HCT116 (cell line): ENCODE data around the gene RFX8. TPM values are rescaled to one million over a fixed set of nuclear protein-coding genes. Genes with fewer than 3 reads are reported as not detected.
A peak's percentile ranks its signal among the peaks of the same experiment; 100 is the strongest.

Experiments used
- ATAC-seq: fragments of 200-7000 bp; cut with Tn5 transposase; 2 replicates; pipeline ENCODE4 v1.9.1; 2020; ENCODE audit warnings: mild to moderate bottlenecking, moderate library complexity
- BruUV-seq: library from RNA; stranded (reverse); fragments of 400-500 nt; replicated peaks from 2 replicates; lab custom pipeline; 2021; lab: Mats Ljungman, UMichigan
- CTCF ChIA-PET: fragments of 300-600 bp; sonication (Branson Sonifier 250); formaldehyde crosslinking; loops from one replicate; lab custom pipeline; 2021; ENCODE audit warnings: antibody characterized with exemption; lab: Charles Lee
- POLR2A ChIA-PET: fragments of 300-600, 350-600 bp; sonication (Branson Sonifier 250); formaldehyde crosslinking; loops from one replicate; lab custom pipeline; 2021; ENCODE audit warnings: antibody characterized with exemption; lab: Charles Lee
- RAD21 ChIA-PET, 2 experiments: fragments of 300-600 bp; sonication (Branson Sonifier 250); formaldehyde crosslinking; loops; one replicate each; lab custom pipeline; 2023; ENCODE audit warnings: low total read pairs in 2 of 2; ENCODE audit not compliant: uncharacterized antibody in 2 of 2, unreplicated experiment in 2 of 2, low non-redundant PET in 1 of 2; lab: Charles Lee
- DNase-seq: peaks from one replicate; pipeline ENCODE4 v3.0.0-alpha.2; 2010; ENCODE audit warnings: low read depth, low spot score
- H2AFZ ChIP-seq: fragments of 200-600 bp; shearing (Covaris generic), sonication (generic); 2 replicates; pipeline ENCODE4 v1.6.1; 2017; ENCODE audit warnings: low read depth, mixed run types, mixed read lengths, antibody characterized with exemption, low read length; ENCODE audit not compliant: poor library complexity, severe bottlenecking
- H3K27ac ChIP-seq: 2 replicates; pipeline ENCODE4 v1.5.1; 2012; ENCODE audit warnings: low read depth, low read length
- H3K27me3 ChIP-seq: fragments of 200-600 bp; sonication (generic); 2 replicates; pipeline ENCODE4 v1.6.1; 2016; ENCODE audit warnings: mixed run types, low read length, mixed read lengths; ENCODE audit not compliant: insufficient read depth
- H3K36me3 ChIP-seq, 2 experiments: fragments of 200-500 bp in 1 of 2; fragments of 200-600 bp in 1 of 2; sonication (Bioruptor generic) in 1 of 2; sonication (generic) in 1 of 2; 2 replicates each; pipeline versions ENCODE4 v1.5.1 to v1.6.1; 2014 to 2016; ENCODE audit warnings: low read length in 2 of 2, inconsistent platforms in 1 of 2, mixed read lengths in 1 of 2, mixed run types in 1 of 2; ENCODE audit not compliant: insufficient read depth in 2 of 2, control insufficient read depth in 1 of 2
- H3K4me1 ChIP-seq, 2 experiments: fragments of 200-600 bp in 1 of 2; sonication (generic) in 1 of 2; 2 replicates each; pipeline versions ENCODE4 v1.5.1 to v1.6.1; 2012 to 2017; ENCODE audit warnings: low read length in 2 of 2, inconsistent platforms in 1 of 2, mild to moderate bottlenecking in 1 of 2, mixed read lengths in 1 of 2, mixed run types in 1 of 2, moderate library complexity in 1 of 2; ENCODE audit not compliant: insufficient read depth in 2 of 2, control insufficient read depth in 1 of 2
- H3K4me2 ChIP-seq: fragments of 200-600 bp; sonication (generic); 2 replicates; pipeline ENCODE4 v1.6.1; 2017; ENCODE audit warnings: mixed run types, low read length, mixed read lengths
- H3K4me3 ChIP-seq, 2 experiments: fragments of 200-600 bp in 1 of 2; sonication (generic) in 1 of 2; replicated peaks in 1 of 2; 2 replicates each; pipeline ENCODE4 v1.5.1; 2011 to 2016; ENCODE audit warnings: low read length in 2 of 2, control low read depth in 1 of 2, low read depth in 1 of 2, mild to moderate bottlenecking in 1 of 2, mixed read lengths in 1 of 2, mixed run types in 1 of 2
- H3K79me2 ChIP-seq: fragments of 200-600 bp; sonication (generic); 2 replicates; pipeline ENCODE4 v1.6.1; 2017; ENCODE audit warnings: mild to moderate bottlenecking, mixed run types, low read length, moderate library complexity, mixed read lengths; ENCODE audit not compliant: insufficient read depth
- H3K9ac ChIP-seq: fragments of 200-600 bp; sonication (generic); 2 replicates; pipeline ENCODE4 v1.6.1; 2016; ENCODE audit warnings: low read length, mixed read lengths
- H3K9me2 ChIP-seq: fragments of 200-600 bp; sonication (generic), shearing (Covaris generic); 2 replicates; pipeline ENCODE4 v1.6.1; 2017; ENCODE audit warnings: mixed run types, mild to moderate bottlenecking, moderate library complexity; ENCODE audit not compliant: insufficient read depth
- H3K9me3 ChIP-seq, 2 experiments: fragments of 200-500 bp in 1 of 2; fragments of 200-600 bp in 1 of 2; sonication (Bioruptor generic) in 1 of 2; sonication (generic) in 1 of 2; 2 replicates each; pipeline ENCODE4 v1.6.1; 2014 to 2017; ENCODE audit warnings: low read length in 2 of 2, mixed read lengths in 2 of 2, inconsistent platforms in 1 of 2, low read depth in 1 of 2, mild to moderate bottlenecking in 1 of 2, mixed run types in 1 of 2, moderate library complexity in 1 of 2; ENCODE audit not compliant: control insufficient read depth in 1 of 2, insufficient read depth in 1 of 2
- H4K20me1 ChIP-seq: fragments of 200-600 bp; sonication (generic), shearing (Covaris generic); 2 replicates; pipeline ENCODE4 v1.6.1; 2017; ENCODE audit warnings: mixed run types, mild to moderate bottlenecking, moderate library complexity; ENCODE audit not compliant: insufficient read depth
- CBX3 ChIP-seq: IDR thresholded peaks from 2 replicates; pipeline ENCODE4 v1.6.1; 2012; ENCODE audit warnings: low read depth
- CEBPB ChIP-seq: IDR thresholded peaks from 2 replicates; pipeline ENCODE4 v1.6.1; 2012; ENCODE audit warnings: low read depth
- ELF1 ChIP-seq: IDR thresholded peaks from 2 replicates; pipeline ENCODE4 v1.6.1; 2012; ENCODE audit warnings: low read depth, borderline replicate concordance
- EZH2 ChIP-seq: fragments of 200-600 bp; sonication (generic); IDR thresholded peaks from 2 replicates; pipeline ENCODE4 v1.6.1; 2017; ENCODE audit warnings: antibody characterized with exemption, mixed run types
- FOSL1 ChIP-seq: IDR thresholded peaks from 2 replicates; pipeline ENCODE4 v1.6.1; 2012; ENCODE audit warnings: low read depth
- JUND ChIP-seq: IDR thresholded peaks from 2 replicates; pipeline ENCODE4 v1.6.1; 2012
- MAX ChIP-seq: IDR thresholded peaks from 2 replicates; pipeline ENCODE4 v1.6.1; 2012
- POLR2A ChIP-seq: IDR thresholded peaks from 2 replicates; pipeline ENCODE4 v1.7.0; 2011; ENCODE audit warnings: borderline replicate concordance; ENCODE audit not compliant: insufficient read depth, insufficient read length; ENCODE audit errors: extremely low read depth
- POLR2AphosphoS5 ChIP-seq: IDR thresholded peaks from 2 replicates; pipeline ENCODE4 v1.6.1; 2011; ENCODE audit warnings: mild to moderate bottlenecking, low read depth, low read length, moderate library complexity
- SP1 ChIP-seq: IDR thresholded peaks from 2 replicates; pipeline ENCODE4 v1.6.1; 2012; ENCODE audit warnings: low read depth
- ZFX ChIP-seq: fragments of 450-650 bp; IDR thresholded peaks from 2 replicates; pipeline ENCODE4 v1.6.1; 2017
- intact Hi-C: fragments of 100-400 bp; cut with micrococcal nuclease; formaldehyde crosslinking; loops from 2 replicates; pipeline ENCODE4 v1.10.0; 2022
- total RNA-seq: library from RNA; stranded (reverse); gene quantifications from one replicate; pipeline ENCODE4 v1.2.1, GENCODE V29; 2021; ENCODE audit not compliant: unreplicated experiment

RFX8 gene
- total RNA-seq, 1 experiment from 2014 or later = not detected

GRCh38 chr2:101517758-101518271 is 42.9 kb upstream of the RFX8 start:
- no peak overlapping the region for H3K27ac ChIP-seq
- no peak overlapping the region for H3K9ac ChIP-seq
- ATAC-seq (no peak), DNase-seq (no peak)
- H3K9me2 ChIP-seq = no peaks in the 10 kb centered on the region
- H2AFZ ChIP-seq = peak overlapping the region; percentile 95
- intact Hi-C loops = loop anchor here (5.0 kb wide), 1 partner anchor 101 kb away; no protein-coding TSS in a partner anchor
- CTCF ChIA-PET = interaction anchor here (1.0 to 1.3 kb wide), 2 partner anchors 312 to 316 kb away, joined by 5 to 9 read pairs; no protein-coding TSS in a partner anchor
- no peaks in the 10 kb centered on the region for H3K79me2 ChIP-seq
- no TSS peak for BruUV-seq
- TF ChIP-seq POLR2A (no peak), JUND (0 out of 2 replicates have a peak, but pooled peaks have one; percentile 0), ZFX (no peak), CEBPB (0 out of 2 replicates have a peak, but pooled peaks have one; percentile 19), CBX3 (no peak), EZH2 (no peak), FOSL1 (no peak)
- H3K4me3 ChIP-seq = peak overlapping the region in 1 of 2 experiments; percentile 24; a peak in 2 of 4 replicates
- peaks cover 8 to 30% of the 10 kb centered on the region in 2 experiments; a peak in 3 of 4 replicates for H3K4me1 ChIP-seq
- H3K36me3 ChIP-seq = no peaks in the 10 kb centered on the region
- peak overlapping the region; percentile 67 for H3K4me2 ChIP-seq
- no peaks in the 10 kb centered on the region for H4K20me1 ChIP-seq
- POLR2A ChIA-PET = no interaction called here
- RAD21 ChIA-PET = interaction anchor here in 1 of 2 experiments (0.6 kb wide), 1 partner anchor 17 kb away, joined by 3 read pairs; no protein-coding TSS in a partner anchor
- H3K9me3 ChIP-seq = peaks cover 0 to 7% of the 10 kb centered on the region in 2 experiments; a peak in 1 of 4 replicates
- H3K27me3 ChIP-seq = no peaks in the 10 kb centered on the region

GRCh38 chr2:101516823-101517690 is 42.1 kb upstream of the RFX8 start:
- no peak overlapping the region for H3K9ac ChIP-seq
- ATAC-seq (peak; percentile 58), DNase-seq (peak; percentile 41)
- TF ChIP-seq POLR2AphosphoS5 (no peak), MAX (no peak; the same call in 1 of the 2 replicates), ZFX (no peak), CBX3 (0 out of 2 replicates have a peak, but pooled peaks have one; percentile 42), FOSL1 (peak; percentile 54; the same call in 1 of the 2 replicates), JUND (peak; percentile 30), SP1 (peak; percentile 41), ELF1 (no peak)
- peak overlapping the region in 1 of 2 experiments; percentile 24; a peak in 2 of 4 replicates for H3K4me3 ChIP-seq
- H3K27ac ChIP-seq = no peak overlapping the region
- peaks cover 0 to 7% of the 10 kb centered on the region in 2 experiments; a peak in 1 of 4 replicates for H3K9me3 ChIP-seq
- H3K9me2 ChIP-seq = no peaks in the 10 kb centered on the region
- no peaks in the 10 kb centered on the region for H3K27me3 ChIP-seq
- no peaks in the 10 kb centered on the region for H3K36me3 ChIP-seq
- BruUV-seq = no TSS peak
- CTCF ChIA-PET = no interaction called here
- POLR2A ChIA-PET = no interaction called here
- no peaks in the 10 kb centered on the region for H3K79me2 ChIP-seq
- peak overlapping the region; percentile 67 for H3K4me2 ChIP-seq
- peak overlapping the region; percentile 79 for H2AFZ ChIP-seq
- RAD21 ChIA-PET = no interaction called here
- intact Hi-C loops = loop anchor here (5.0 kb wide), 1 partner anchor 100 kb away; no protein-coding TSS in a partner anchor
- H4K20me1 ChIP-seq = no peaks in the 10 kb centered on the region
- H3K4me1 ChIP-seq = peaks cover 8 to 30% of the 10 kb centered on the region in 2 experiments; a peak in 3 of 4 replicates
